Fibroblast of skin of scalp (primary cell): ENCODE measurements around the gene SLC39A3.
"Not testable (repeated sequence)": the region's sequence is repeated elsewhere in the genome, so short reads cannot be mapped to it uniquely, and the experiment has no call there.

Experiments used
- DNase-seq: peaks from one replicate; pipeline ENCODE4 v3.0.0-alpha.2; 2013

SLC39A3 gene

DNA sequence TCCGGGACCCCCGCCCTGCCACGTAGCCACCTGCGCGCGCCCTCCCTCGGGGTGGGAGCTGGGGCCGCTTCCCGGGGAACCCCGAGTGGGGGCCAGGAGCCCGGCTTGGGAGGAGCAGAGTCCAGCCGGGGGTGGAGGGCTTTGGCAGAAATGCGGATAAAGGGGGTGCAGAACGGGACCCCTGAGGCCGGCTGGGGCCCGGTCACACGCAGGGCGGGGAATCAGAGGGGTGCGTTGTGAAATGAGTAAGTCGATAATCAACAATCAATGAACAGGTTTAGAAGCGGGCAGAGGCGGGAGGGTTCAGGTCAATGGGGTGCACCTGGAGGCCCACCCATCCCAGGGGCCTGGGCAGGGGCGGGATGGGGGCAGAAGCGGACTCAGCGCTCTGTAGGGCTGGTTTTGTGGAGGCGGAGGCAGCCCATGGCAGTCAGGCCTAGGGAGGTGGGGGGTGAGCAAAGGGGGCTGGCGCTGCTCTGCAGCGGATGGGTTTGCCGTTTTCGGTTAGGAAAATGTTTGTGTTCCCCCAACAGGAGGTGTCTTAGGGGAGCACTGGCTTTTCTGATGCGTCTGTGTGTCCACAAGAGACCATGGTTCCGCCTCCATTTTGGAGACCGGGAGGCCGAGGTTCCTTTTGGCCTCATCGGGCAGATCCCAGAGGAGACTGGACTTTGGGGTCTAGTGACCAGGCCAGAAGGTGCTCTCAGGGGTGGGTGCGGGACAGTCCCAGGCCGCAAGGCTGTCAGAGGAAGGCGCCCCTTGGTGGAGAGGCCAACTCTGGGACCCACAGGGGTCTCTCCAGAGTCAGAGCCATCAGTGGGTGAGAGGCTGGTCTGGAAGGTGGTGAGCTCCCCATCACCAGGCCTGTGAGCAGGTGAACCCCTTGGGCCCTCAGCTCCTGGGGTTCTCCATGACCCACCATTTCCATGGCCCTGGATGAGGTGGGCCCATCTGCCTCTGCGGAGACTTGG lies 18.0 kb downstream of the SLC39A3 start:
- no peak for DNase-seq

DNA sequence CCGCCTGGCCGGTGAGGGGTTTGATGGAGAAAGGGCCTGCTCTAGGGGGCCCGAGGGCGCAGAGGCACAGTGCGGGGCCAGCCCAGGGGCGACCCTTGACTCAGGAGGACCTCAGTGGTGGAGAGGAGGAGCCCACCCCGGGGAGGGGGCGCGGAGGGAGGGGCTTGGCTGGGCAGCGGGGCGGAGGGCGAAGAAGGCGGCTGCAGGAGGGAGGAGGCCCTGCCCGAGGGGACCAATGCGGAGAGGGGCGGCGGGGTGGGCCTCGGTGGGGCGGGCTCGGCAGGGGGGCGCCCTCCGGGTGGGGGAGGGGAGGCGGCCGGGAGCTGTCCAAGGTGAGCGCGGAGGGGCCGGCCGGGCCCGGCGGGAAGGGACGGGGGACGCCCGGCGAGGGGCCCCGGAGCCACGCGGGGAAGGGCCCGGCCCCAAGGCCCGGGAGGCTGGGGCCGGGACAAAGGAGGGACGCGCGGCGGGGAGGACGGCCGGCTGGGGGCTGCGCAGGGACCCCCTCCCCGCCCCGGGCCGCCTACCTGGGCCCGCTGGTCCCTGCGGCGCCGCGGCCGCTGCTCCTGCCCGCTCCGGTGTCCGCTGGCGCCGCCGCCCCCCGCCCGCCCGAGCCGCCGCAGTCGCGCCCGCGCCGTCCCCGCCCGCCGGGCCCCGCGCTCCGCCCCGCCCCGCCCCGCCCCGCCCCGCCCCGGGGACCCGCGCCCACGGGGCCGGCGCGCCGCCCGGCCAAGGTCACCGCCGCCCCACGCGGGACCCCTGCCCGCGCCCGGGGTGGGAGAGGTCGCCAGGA lies 18.8 kb downstream of the SLC39A3 start, which contains the start of gene DIRAS1:
TSS of gene DIRAS1 (minus strand) at position 596 of the 793 bp plus-strand sequence. CDS start 3,566 bp downstream, outside the sequence.
- no peak for DNase-seq

- DNase-seq, result peak; percentile 46
Observed at GRCh38 chr19:2719920-2720776, 19.7 kb downstream of the SLC39A3 start.

DNA sequence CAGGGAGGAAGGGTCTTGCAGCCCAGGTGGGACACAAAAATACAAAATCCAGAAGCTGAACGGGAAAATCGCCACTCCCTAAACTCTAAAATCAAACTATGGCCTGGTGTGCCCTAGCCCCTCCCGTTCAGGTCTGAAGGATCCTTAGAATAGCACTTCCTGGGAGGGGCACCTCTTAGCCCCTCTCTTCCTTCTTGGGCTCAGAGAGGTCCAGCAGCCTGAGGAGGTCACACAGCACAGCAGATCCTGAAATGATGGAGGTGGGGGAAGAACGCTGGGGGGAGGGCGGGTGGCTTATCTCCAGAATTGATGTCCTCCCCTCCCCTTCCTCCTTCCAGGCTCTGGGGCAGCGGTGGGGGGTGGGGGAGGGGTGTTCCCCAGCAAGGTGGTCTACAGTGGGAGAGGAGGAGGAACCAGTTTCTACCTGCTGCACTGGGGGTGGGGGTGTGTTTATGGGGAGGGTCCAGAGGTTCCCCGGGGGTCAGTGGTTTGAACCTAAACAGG lies 20.5 kb downstream of the SLC39A3 start:
- no peak for DNase-seq

GRCh38 chr19:2717638-2718541 lies 21.9 kb downstream of the SLC39A3 start:
- no peak for DNase-seq

- no peak for DNase-seq
Observed at GRCh38 chr19:2716722-2717637, 22.8 kb downstream of the SLC39A3 start.

- DNase-seq, result no peak
Observed at GRCh38 chr19:2716275-2716650, 23.6 kb downstream of the SLC39A3 start.

- DNase-seq, result no peak
Observed at GRCh38 chr19:2715470-2716274, 24.1 kb downstream of the SLC39A3 start.

GRCh38 chr19:2714531-2715269 lies 25.1 kb downstream of the SLC39A3 start:
- DNase-seq, result no peak

DNA sequence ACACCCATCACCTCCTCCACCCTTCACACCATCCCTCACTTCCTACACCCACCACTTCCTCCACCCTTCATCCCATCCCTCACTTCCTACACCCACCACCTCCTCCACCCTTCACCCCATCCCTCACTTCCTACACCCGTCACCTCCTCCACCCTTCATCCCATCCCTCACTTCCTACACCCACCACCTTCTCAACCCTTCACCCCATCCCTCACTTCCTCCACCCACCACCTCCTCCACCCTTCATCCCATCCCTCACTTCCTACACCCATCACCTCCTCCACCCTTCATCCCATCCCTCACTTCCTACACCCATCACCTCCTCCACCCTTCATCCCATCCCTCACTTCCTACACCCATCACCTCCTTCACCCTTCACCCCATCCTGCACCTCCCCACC lies 25.7 kb downstream of the SLC39A3 start:
- DNase-seq, result not testable (repeated sequence)

- not testable (repeated sequence) for DNase-seq
Observed at GRCh38 chr19:2713170-2713569, 26.6 kb downstream of the SLC39A3 start.

DNA sequence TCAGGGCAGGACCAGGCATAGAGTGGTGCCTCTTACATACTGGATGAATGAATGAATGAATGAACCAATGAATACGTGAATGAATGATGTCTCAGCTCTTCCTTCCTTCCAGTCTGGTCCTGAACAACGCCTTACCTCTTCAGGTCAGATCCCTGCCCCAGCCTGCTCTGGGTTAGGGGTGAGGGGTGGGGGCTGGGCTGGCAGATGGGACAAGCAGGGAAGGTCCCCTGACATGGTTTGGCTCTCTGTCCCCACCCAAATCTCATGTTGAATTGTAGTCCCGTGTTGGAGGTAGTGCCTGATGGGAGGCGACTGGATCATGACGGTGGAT lies 28.0 kb downstream of the SLC39A3 start:
- DNase-seq, result no peak

DNA sequence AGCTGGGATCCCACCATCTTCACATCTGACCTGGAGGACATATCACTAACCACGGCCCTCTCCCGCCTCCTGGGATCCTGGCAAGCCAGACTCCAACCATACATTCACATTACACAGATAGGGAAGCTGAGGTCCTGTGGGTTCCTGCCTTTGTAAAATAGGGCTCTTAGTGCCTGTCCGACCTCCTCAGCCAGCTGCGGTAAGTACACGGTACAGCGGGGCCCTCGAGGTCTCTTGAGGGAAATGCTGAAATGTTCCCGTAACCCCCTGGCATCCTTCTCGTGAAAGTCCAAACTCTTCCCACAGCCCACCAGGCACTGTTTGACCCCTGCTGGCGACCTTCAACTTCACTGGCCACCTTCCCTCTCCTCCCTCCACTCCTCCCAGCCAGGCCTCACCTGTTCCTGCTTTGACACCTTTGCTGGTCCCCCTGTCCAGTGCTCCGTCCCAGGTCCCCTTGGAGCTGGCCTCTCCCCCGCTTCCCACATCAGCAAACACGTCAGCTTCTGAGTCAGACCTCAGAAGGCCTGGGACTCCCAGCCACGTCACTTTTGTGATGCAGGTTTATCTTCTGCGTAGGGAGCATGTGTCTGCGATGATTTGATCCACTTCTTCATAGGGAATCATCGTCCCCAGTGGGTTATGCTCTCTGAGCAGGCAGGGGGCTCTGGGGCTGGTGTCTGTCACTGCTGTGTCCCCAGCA lies 28.5 kb downstream of the SLC39A3 start:
- DNase-seq, result peak; percentile 39

DNA sequence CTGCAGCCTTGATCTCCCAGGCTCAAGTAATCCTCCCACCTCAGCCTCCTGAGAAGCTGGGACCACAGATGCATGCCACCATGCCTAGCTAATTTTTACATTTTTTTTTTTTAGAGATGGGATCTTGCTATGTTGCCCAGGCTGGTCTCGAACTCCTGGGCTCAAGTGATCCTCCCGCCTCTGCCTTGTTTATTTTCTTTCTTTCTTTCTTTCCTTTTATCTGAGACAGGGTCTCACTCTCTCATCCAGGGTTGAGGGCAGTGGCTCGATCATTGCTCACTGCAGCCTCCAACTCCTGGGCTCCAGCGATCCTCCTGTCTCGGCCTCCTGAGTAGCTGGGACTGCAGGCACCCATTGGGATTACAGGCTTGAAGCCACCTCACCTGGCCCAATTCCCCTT lies 33.6 kb downstream of the SLC39A3 start:
- no peak for DNase-seq

- no peak for DNase-seq
Observed at GRCh38 chr19:2703691-2704216, 36.1 kb downstream of the SLC39A3 start.

DNA sequence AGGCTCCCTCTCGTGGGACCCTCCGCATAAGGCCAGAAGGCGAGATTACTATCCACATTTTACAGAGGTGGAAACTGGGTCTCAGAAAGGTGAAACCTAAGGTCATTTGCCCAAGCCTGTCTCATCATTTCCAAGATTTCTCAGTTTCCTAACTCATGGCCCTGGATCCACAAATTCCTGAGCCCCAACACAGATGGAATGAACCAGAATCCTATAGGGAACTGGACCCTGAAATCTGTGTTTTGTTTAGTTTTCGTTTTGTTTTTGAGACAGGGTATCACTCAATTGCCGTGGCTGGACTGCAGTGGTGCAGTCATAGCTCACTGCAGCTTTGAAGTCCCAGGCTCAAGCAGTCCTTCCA lies 36.8 kb downstream of the SLC39A3 start:
- no peak for DNase-seq
